DOHH2 (cell line): Measurements from ENCODE around the gene PODN.

Source experiments
- EZH2phosphoT487 ChIP-seq: fragments of 200-600 bp; sonication (generic); IDR thresholded peaks from 2 replicates; pipeline ENCODE4 v1.6.1; 2017; ENCODE audit warnings: borderline replicate concordance, mild to moderate bottlenecking, antibody characterized with exemption, low read length, moderate library complexity, mixed read lengths
- TF ChIP-seq, protein P1 (sequence below): fragments of 200-600 bp; sonication (generic); IDR thresholded peaks from one replicate; pipeline ENCODE4 v1.5.1; 2014; ENCODE audit warnings: antibody characterized with exemption, mild to moderate bottlenecking, low read depth, low read length; ENCODE audit not compliant: poor library complexity, severe bottlenecking

GRCh38 chr1:53075206-53075605, 13.2 kb downstream of the PODN start:
- TF ChIP-seq, protein P1, sequence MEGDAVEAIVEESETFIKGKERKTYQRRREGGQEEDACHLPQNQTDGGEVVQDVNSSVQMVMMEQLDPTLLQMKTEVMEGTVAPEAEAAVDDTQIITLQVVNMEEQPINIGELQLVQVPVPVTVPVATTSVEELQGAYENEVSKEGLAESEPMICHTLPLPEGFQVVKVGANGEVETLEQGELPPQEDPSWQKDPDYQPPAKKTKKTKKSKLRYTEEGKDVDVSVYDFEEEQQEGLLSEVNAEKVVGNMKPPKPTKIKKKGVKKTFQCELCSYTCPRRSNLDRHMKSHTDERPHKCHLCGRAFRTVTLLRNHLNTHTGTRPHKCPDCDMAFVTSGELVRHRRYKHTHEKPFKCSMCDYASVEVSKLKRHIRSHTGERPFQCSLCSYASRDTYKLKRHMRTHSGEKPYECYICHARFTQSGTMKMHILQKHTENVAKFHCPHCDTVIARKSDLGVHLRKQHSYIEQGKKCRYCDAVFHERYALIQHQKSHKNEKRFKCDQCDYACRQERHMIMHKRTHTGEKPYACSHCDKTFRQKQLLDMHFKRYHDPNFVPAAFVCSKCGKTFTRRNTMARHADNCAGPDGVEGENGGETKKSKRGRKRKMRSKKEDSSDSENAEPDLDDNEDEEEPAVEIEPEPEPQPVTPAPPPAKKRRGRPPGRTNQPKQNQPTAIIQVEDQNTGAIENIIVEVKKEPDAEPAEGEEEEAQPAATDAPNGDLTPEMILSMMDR = no peak
- no peak for TF ChIP-seq EZH2phosphoT487
